ENCODE measurements around the gene SLAIN1. TPM values are rescaled to one million over a fixed set of nuclear protein-coding genes. Genes with fewer than 3 reads are reported as not detected.

SLAIN1 gene
- total and polyA plus RNA-seq, 5 donors, result 9.2 to 16.2 (median 12.9) TPM

- H3K27me3 ChIP-seq (ENCODE audit: control insufficient read depth, insufficient read depth), result no peaks in the 10 kb centered on the region
- intact Hi-C loops (cut with DNase I), result no loop called here
- no peaks in the 10 kb centered on the region for H3K9me3 ChIP-seq (ENCODE audit: control insufficient read depth, low read length)
- WGBS, result 36% methylated on average over 2 of the region's 2 CpGs
- no peak overlapping the region for H3K27ac ChIP-seq (ENCODE audit: low read length)
- ATAC-seq (peak in 1 of 2 donors; percentile 33), DNase-seq (no peak)
- no peaks in the 10 kb centered on the region for H3K4me1 ChIP-seq (ENCODE audit: control insufficient read depth, insufficient read depth, low read length)
- H3K4me3 ChIP-seq (ENCODE audit: low read length), result no peak overlapping the region
Measured at GRCh38 chr13:77692746-77693448, 4.6 kb upstream of the SLAIN1 start.

- Histone ChIP-seq H3K4me1 (ENCODE audit: control insufficient read depth, insufficient read depth, low read length) (no peaks in the 10 kb centered on the region), H3K9me3 (ENCODE audit: control insufficient read depth, low read length) (no peaks in the 10 kb centered on the region), H3K4me3 (ENCODE audit: low read length) (no peak overlapping the region), H3K27ac (ENCODE audit: low read length) (no peak overlapping the region), H3K27me3 (ENCODE audit: control insufficient read depth, insufficient read depth) (no peaks in the 10 kb centered on the region)
- ATAC-seq (no peak), DNase-seq (no peak)
- WGBS, result 77% methylated on average over 2 of the region's 2 CpGs
- intact Hi-C loops (cut with DNase I), result no loop called here
Measured at GRCh38 chr13:77693449-77693940, 4.0 kb upstream of the SLAIN1 start.

- DNase-seq (no peak), ATAC-seq (no peak)
- Histone ChIP-seq H3K27ac (ENCODE audit: low read length) (no peak overlapping the region), H3K9me3 (ENCODE audit: control insufficient read depth, low read length) (no peaks in the 10 kb centered on the region), H3K4me3 (ENCODE audit: low read length) (peak overlapping the region; percentile 98), H3K4me1 (ENCODE audit: control insufficient read depth, insufficient read depth, low read length) (no peaks in the 10 kb centered on the region), H3K27me3 (ENCODE audit: control insufficient read depth, insufficient read depth) (no peaks in the 10 kb centered on the region)
- 24% methylated on average over 9 of the region's 9 CpGs for WGBS
- intact Hi-C loops (cut with DNase I), result no loop called here
Measured at GRCh38 chr13:77696006-77696878, 1.2 kb upstream of the SLAIN1 start.

- Histone ChIP-seq H3K4me1 (ENCODE audit: control insufficient read depth, insufficient read depth, low read length) (no peaks in the 10 kb centered on the region), H3K27me3 (ENCODE audit: control insufficient read depth, insufficient read depth) (no peaks in the 10 kb centered on the region), H3K27ac (ENCODE audit: low read length) (peak overlapping the region; percentile 8), H3K9me3 (ENCODE audit: control insufficient read depth, low read length) (no peaks in the 10 kb centered on the region), H3K4me3 (ENCODE audit: low read length) (peak overlapping the region; percentile 98)
- intact Hi-C loops (cut with DNase I), result no loop called here
- WGBS, result 43% methylated on average over 3 of the region's 3 CpGs
- DNase-seq (no peak), ATAC-seq (peak in 1 of 2 donors; percentile 15)
Measured at GRCh38 chr13:77696879-77697216, 639 bp upstream of the SLAIN1 start.

- DNase-seq (peak; percentile 20 to 69 (median 49)), ATAC-seq (peak in 1 of 2 donors; percentile 39)
- no peak overlapping the region for H3K27ac ChIP-seq (ENCODE audit: low read length)
- H3K4me1 ChIP-seq (ENCODE audit: control insufficient read depth, insufficient read depth, low read length), result no peaks in the 10 kb centered on the region
- under 1% methylated on average over 75 of the region's 75 CpGs for WGBS
- H3K4me3 ChIP-seq (ENCODE audit: low read length), result peak overlapping the region; percentile 98
- no peaks in the 10 kb centered on the region for H3K9me3 ChIP-seq (ENCODE audit: control insufficient read depth, low read length)
- intact Hi-C loops (cut with DNase I), result no loop called here
- no peaks in the 10 kb centered on the region for H3K27me3 ChIP-seq (ENCODE audit: control insufficient read depth, insufficient read depth)
Measured at GRCh38 chr13:77698201-77699058, 943 bp downstream of the SLAIN1 start.

- Histone ChIP-seq H3K4me1 (ENCODE audit: control insufficient read depth, insufficient read depth, low read length) (no peaks in the 10 kb centered on the region), H3K9me3 (ENCODE audit: control insufficient read depth, low read length) (no peaks in the 10 kb centered on the region), H3K4me3 (ENCODE audit: low read length) (peak overlapping the region; percentile 98), H3K27ac (ENCODE audit: low read length) (no peak overlapping the region), H3K27me3 (ENCODE audit: control insufficient read depth, insufficient read depth) (no peaks in the 10 kb centered on the region)
- WGBS, result 0% methylated on average over 4 of the region's 4 CpGs
- ATAC-seq (no peak), DNase-seq (no peak)
- intact Hi-C loops (cut with DNase I), result no loop called here
Measured at GRCh38 chr13:77699059-77699680, 1.7 kb downstream of the SLAIN1 start.

- H3K4me3 ChIP-seq (ENCODE audit: low read length), result no peak overlapping the region
- no peaks in the 10 kb centered on the region for H3K27me3 ChIP-seq (ENCODE audit: control insufficient read depth, insufficient read depth)
- H3K27ac ChIP-seq (ENCODE audit: low read length), result no peak overlapping the region
- DNase-seq (no peak), ATAC-seq (no peak)
- no peaks in the 10 kb centered on the region for H3K4me1 ChIP-seq (ENCODE audit: control insufficient read depth, insufficient read depth, low read length)
- no peaks in the 10 kb centered on the region for H3K9me3 ChIP-seq (ENCODE audit: control insufficient read depth, low read length)
- intact Hi-C loops (cut with DNase I), result no loop called here
Measured at GRCh38 chr13:77701305-77701704, 3.8 kb downstream of the SLAIN1 start.

GRCh38 chr13:77702366-77702765 is 4.9 kb downstream of the SLAIN1 start:
- no peak for ATAC-seq
- Histone ChIP-seq H3K27me3 (ENCODE audit: control insufficient read depth, insufficient read depth) (no peaks in the 10 kb centered on the region), H3K4me1 (ENCODE audit: control insufficient read depth, insufficient read depth, low read length) (no peaks in the 10 kb centered on the region), H3K4me3 (ENCODE audit: low read length) (no peak overlapping the region), H3K9me3 (ENCODE audit: control insufficient read depth, low read length) (no peaks in the 10 kb centered on the region), H3K27ac (ENCODE audit: low read length) (no peak overlapping the region)
- intact Hi-C loops (cut with DNase I), result no loop called here
- no peak for DNase-seq
- WGBS, result 74% methylated on average over 1 of the region's 1 CpG

- Histone ChIP-seq H3K27ac (ENCODE audit: low read length) (no peak overlapping the region), H3K4me3 (ENCODE audit: low read length) (no peak overlapping the region), H3K9me3 (ENCODE audit: control insufficient read depth, low read length) (no peaks in the 10 kb centered on the region), H3K4me1 (ENCODE audit: control insufficient read depth, insufficient read depth, low read length) (no peaks in the 10 kb centered on the region), H3K27me3 (ENCODE audit: control insufficient read depth, insufficient read depth) (no peaks in the 10 kb centered on the region)
- no peak for DNase-seq
- intact Hi-C loops (cut with DNase I), result no loop called here
- no peak for ATAC-seq
- WGBS, result 92% methylated on average over 5 of the region's 5 CpGs
Measured at GRCh38 chr13:77703408-77703807, 5.9 kb downstream of the SLAIN1 start.

GRCh38 chr13:77714119-77714755 is 16.8 kb downstream of the SLAIN1 start:
- 87% methylated on average over 3 of the region's 3 CpGs for WGBS
- H3K4me3 ChIP-seq (ENCODE audit: low read length), result no peak overlapping the region

More at GRCh38 chr13:77714119-77714755, 16.8 kb downstream of the SLAIN1 start:
- DNase-seq (no peak), ATAC-seq (no peak)
- no peaks in the 10 kb centered on the region for H3K4me1 ChIP-seq (ENCODE audit: control insufficient read depth, insufficient read depth, low read length)
- no peaks in the 10 kb centered on the region for H3K27me3 ChIP-seq (ENCODE audit: control insufficient read depth, insufficient read depth)
- H3K27ac ChIP-seq (ENCODE audit: low read length), result no peak overlapping the region
- intact Hi-C loops (cut with DNase I), result no loop called here
- no peaks in the 10 kb centered on the region for H3K9me3 ChIP-seq (ENCODE audit: control insufficient read depth, low read length)
